MM.1S (cell line): Measurements from ENCODE around the gene ARHGAP26.

Experiments
- DNase-seq: peaks from one replicate; pipeline ENCODE4 v3.0.0-alpha.2; 2015
- H2AFZ ChIP-seq: fragments of 300-600 bp; sonication (generic); 2 replicates; pipeline ENCODE4 v1.6.0; 2016; ENCODE audit warnings: antibody characterized with exemption, low read length
- H3F3A ChIP-seq: fragments of 300-600 bp; sonication (generic); 2 replicates; pipeline ENCODE4 v1.6.1; 2016; ENCODE audit warnings: mild to moderate bottlenecking, antibody characterized with exemption, low read length, moderate library complexity, mixed read lengths; ENCODE audit not compliant: insufficient read depth
- H3K27ac ChIP-seq: fragments of 300-600 bp; sonication (generic); 2 replicates; pipeline ENCODE4 v1.5.1; 2016; ENCODE audit warnings: mild to moderate bottlenecking, low read length
- H3K27me3 ChIP-seq: fragments of 300-600 bp; sonication (generic); replicated peaks from 2 replicates; pipeline ENCODE4 v1.6.0; 2016; ENCODE audit warnings: low read length; ENCODE audit not compliant: insufficient read depth
- H3K36me3 ChIP-seq: fragments of 300-600 bp; sonication (generic); replicated peaks from 2 replicates; pipeline ENCODE4 v1.6.1; 2016; ENCODE audit warnings: mild to moderate bottlenecking, low read length, mixed read lengths; ENCODE audit not compliant: insufficient read depth
- H3K4me1 ChIP-seq: fragments of 300-600 bp; sonication (generic); 2 replicates; pipeline ENCODE4 v1.6.1; 2016; ENCODE audit warnings: low read length, mixed read lengths
- H3K4me2 ChIP-seq: fragments of 300-600 bp; sonication (generic); 2 replicates; pipeline ENCODE4 v1.6.0; 2016; ENCODE audit warnings: low read depth, low read length
- H3K4me3 ChIP-seq: fragments of 300-600 bp; sonication (generic); 2 replicates; pipeline ENCODE4 v1.5.1; 2016; ENCODE audit warnings: low read length, mixed read lengths
- H3K79me2 ChIP-seq: fragments of 300-600 bp; sonication (generic); 2 replicates; pipeline ENCODE4 v1.6.1; 2016; ENCODE audit warnings: mixed run types, low read length, mixed read lengths
- H3K9ac ChIP-seq: fragments of 300-600 bp; sonication (generic); 2 replicates; pipeline ENCODE4 v1.6.1; 2016; ENCODE audit warnings: low read length, mixed read lengths
- H3K9me2 ChIP-seq: fragments of 300-600 bp; sonication (generic); replicated peaks from 2 replicates; pipeline ENCODE4 v1.6.1; 2016; ENCODE audit warnings: mild to moderate bottlenecking, low read length, mixed read lengths; ENCODE audit not compliant: insufficient read depth
- H3K9me3 ChIP-seq: fragments of 300-600 bp; sonication (generic); replicated peaks from 2 replicates; pipeline ENCODE4 v1.6.1; 2016; ENCODE audit warnings: mild to moderate bottlenecking, low read length, mixed read lengths; ENCODE audit not compliant: insufficient read depth
- H4K20me1 ChIP-seq: fragments of 300-600 bp; sonication (generic); 2 replicates; pipeline ENCODE4 v1.6.1; 2016; ENCODE audit warnings: mild to moderate bottlenecking, low read length, moderate library complexity, mixed read lengths; ENCODE audit not compliant: insufficient read depth
- CTCF ChIP-seq: fragments of 300-600 bp; sonication (generic); IDR thresholded peaks from 2 replicates; pipeline ENCODE4 v1.5.1; 2016; ENCODE audit warnings: antibody characterized with exemption, low read length, mixed read lengths
- EZH2 ChIP-seq: fragments of 300-600 bp; sonication (generic); optimal IDR thresholded peaks from 2 replicates; pipeline ENCODE3; 2017; ENCODE audit warnings: low read depth, mild to moderate bottlenecking, antibody characterized with exemption, low read length, mixed read lengths
- EZH2phosphoT487 ChIP-seq: fragments of 300-600 bp; sonication (generic); IDR thresholded peaks from 2 replicates; pipeline ENCODE4 v1.6.1; 2018; ENCODE audit warnings: antibody characterized with exemption, low read length

ARHGAP26 gene

GRCh38 chr5:143217804-143218160 lies 447.6 kb downstream of the ARHGAP26 start:
- Histone ChIP-seq H3K27me3 (no peaks in the 10 kb centered on the region), H3K9me2 (no peaks in the 10 kb centered on the region), H3K4me2 (no peak overlapping the region), H3K4me1 (peaks cover 61% of the 10 kb centered on the region), H3F3A (peaks cover 19% of the 10 kb centered on the region), H3K27ac (no peak overlapping the region), H2AFZ (no peak overlapping the region), H3K79me2 (no peaks in the 10 kb centered on the region), H3K36me3 (no peaks in the 10 kb centered on the region), H3K9me3 (no peaks in the 10 kb centered on the region), H4K20me1 (no peaks in the 10 kb centered on the region), H3K9ac (no peak overlapping the region), H3K4me3 (no peak overlapping the region)
- no peak for DNase-seq
- TF ChIP-seq CTCF (no peak), EZH2 (no peak), EZH2phosphoT487 (no peak)

GRCh38 chr5:143218517-143219170 lies 448.5 kb downstream of the ARHGAP26 start:
- no peak for TF ChIP-seq CTCF
- no peak for TF ChIP-seq EZH2
- no peak for TF ChIP-seq EZH2phosphoT487
- peaks cover 54% of the 10 kb centered on the region for H3K4me1 ChIP-seq

GRCh38 chr5:143219696-143220095 lies 449.5 kb downstream of the ARHGAP26 start:
- Histone ChIP-seq H2AFZ (no peak overlapping the region), H3K27me3 (no peaks in the 10 kb centered on the region), H3K79me2 (no peaks in the 10 kb centered on the region), H3K4me2 (no peak overlapping the region), H4K20me1 (no peaks in the 10 kb centered on the region), H3K9ac (no peak overlapping the region), H3K36me3 (no peaks in the 10 kb centered on the region), H3K4me1 (peaks cover 45% of the 10 kb centered on the region), H3K9me3 (no peaks in the 10 kb centered on the region), H3F3A (peaks cover 6% of the 10 kb centered on the region; the same call in 1 of the 2 replicates), H3K4me3 (no peak overlapping the region), H3K9me2 (no peaks in the 10 kb centered on the region), H3K27ac (peak overlapping the region; percentile 65; the same call in 1 of the 2 replicates)
- TF ChIP-seq EZH2phosphoT487 (no peak), CTCF (no peak), EZH2 (no peak)
- DNase-seq, result no peak

More at GRCh38 chr5:143218517-143219170, 448.5 kb downstream of the ARHGAP26 start:
- Histone ChIP-seq H3K4me3 (no peak overlapping the region), H2AFZ (no peak overlapping the region), H3K79me2 (no peaks in the 10 kb centered on the region), H3K9me2 (no peaks in the 10 kb centered on the region), H3K4me2 (no peak overlapping the region), H3K9me3 (no peaks in the 10 kb centered on the region), H3K27me3 (no peaks in the 10 kb centered on the region), H3K9ac (no peak overlapping the region), H4K20me1 (no peaks in the 10 kb centered on the region), H3K27ac (no peak overlapping the region), H3F3A (peaks cover 14% of the 10 kb centered on the region), H3K36me3 (no peaks in the 10 kb centered on the region)
- no peak for DNase-seq
